Breast epithelium (tissue), 4 donors: Measurements from ENCODE around the gene TMTC1. TPM values are rescaled to one million over a fixed set of nuclear protein-coding genes. Genes with fewer than 3 reads are reported as not detected.

ENCODE experiments used
- DNase-seq, 2 donors: peaks; one replicate each; pipeline ENCODE4 v3.0.0-alpha.2; 2019; ENCODE audit warnings: low spot score in 2 of 2
- H3K27ac ChIP-seq, 2 donors: fragments of 200-600 bp; sonication (generic) in 1 of 2; one replicate each; pipeline ENCODE4 v1.5.1; 2016 to 2019; ENCODE audit warnings: mild to moderate bottlenecking in 1 of 2
- H3K27me3 ChIP-seq, 2 donors: fragments of 200-600 bp; sonication (generic) in 1 of 2; one replicate each; pipeline versions ENCODE4 v1.5.1 to v1.6.0; 2017 to 2019; ENCODE audit warnings: control low read depth in 1 of 2, mild to moderate bottlenecking in 1 of 2
- H3K36me3 ChIP-seq: fragments of 200-600 bp; one replicate; pipeline ENCODE4 v1.5.1; 2019
- H3K4me1 ChIP-seq, 2 donors: fragments of 200-600 bp; sonication (generic); one replicate each; pipeline ENCODE4 v1.5.1; 2016 to 2019; ENCODE audit warnings: control low read depth in 1 of 2
- H3K4me3 ChIP-seq, 3 donors: fragments of 200-600 bp; sonication (generic); 1 replicate in 2 of 3; 2 replicates in 1 of 3; pipeline ENCODE4 v1.5.1; 2016 to 2019; ENCODE audit warnings: mild to moderate bottlenecking in 3 of 3, moderate library complexity in 2 of 3
- H3K9me3 ChIP-seq, 2 donors: fragments of 200-600 bp; sonication (generic) in 1 of 2; one replicate each; pipeline ENCODE4 v1.5.1; 2016 to 2019; ENCODE audit warnings: control low read depth in 1 of 2
- POLR2A ChIP-seq: fragments of 450-650 bp; IDR thresholded peaks from one replicate; pipeline ENCODE4 v1.6.1; 2016; ENCODE audit warnings: antibody characterized with exemption, mild to moderate bottlenecking, moderate library complexity
- POLR2AphosphoS5 ChIP-seq, 3 donors: sonication (generic); formaldehyde crosslinking; IDR thresholded peaks; one replicate each; pipeline ENCODE4 v1.6.1; 2017; ENCODE audit warnings: antibody characterized with exemption in 3 of 3
- intact Hi-C: fragments of 100-400 bp; cut with DNase I; formaldehyde crosslinking; loops from one replicate; pipeline ENCODE4 v1.15.1; 2023; ENCODE audit warnings: low total_unique reads
- total RNA-seq, 3 donors: library from RNA; depleted of rRNA; stranded (reverse); fragments of >200 nt; gene quantifications; one replicate each; pipeline ENCODE4 v1.1.0, GENCODE V29; 2016
- TF ChIP-seq, protein P1 (sequence below), 3 donors: fragments of 450-650 bp; IDR thresholded peaks; one replicate each; pipeline ENCODE4 v1.5.1; 2016 to 2017; ENCODE audit warnings: antibody characterized with exemption in 3 of 3, mild to moderate bottlenecking in 3 of 3, moderate library complexity in 3 of 3

TMTC1 gene
- total RNA-seq, 3 donors from 2014 or later: 49.9 to 87.2 (median 71.8) TPM

DNA sequence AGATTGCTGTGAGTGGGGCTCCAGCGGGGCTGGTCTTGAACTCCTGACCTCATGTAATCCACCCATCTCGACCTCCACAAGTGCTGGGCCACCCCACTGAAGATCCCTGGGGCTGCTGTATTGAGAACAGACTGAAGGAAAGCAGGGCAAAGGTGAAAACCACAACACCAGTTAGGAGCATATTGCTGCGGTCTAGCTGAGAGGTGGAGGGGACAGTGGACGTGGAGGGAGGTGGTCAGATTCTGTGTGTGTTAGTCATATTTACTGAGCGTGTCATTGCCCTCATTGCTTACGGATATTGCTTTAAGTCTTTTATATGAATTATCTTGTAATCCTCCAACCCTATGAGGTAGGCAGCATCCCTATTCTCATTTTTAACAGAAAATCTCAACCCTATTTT lies 217.3 kb downstream of the TMTC1 start:
- Histone ChIP-seq H3K4me3 (no peak overlapping the region), H3K27me3 (no peaks in the 10 kb centered on the region), H3K27ac (peak overlapping the region in 1 of 2 donors; percentile 12), H3K36me3 (no peaks in the 10 kb centered on the region), H3K4me1 (peaks cover 0 to 3% of the 10 kb centered on the region in 2 donors), H3K9me3 (no peaks in the 10 kb centered on the region)
- TF ChIP-seq, protein P1, sequence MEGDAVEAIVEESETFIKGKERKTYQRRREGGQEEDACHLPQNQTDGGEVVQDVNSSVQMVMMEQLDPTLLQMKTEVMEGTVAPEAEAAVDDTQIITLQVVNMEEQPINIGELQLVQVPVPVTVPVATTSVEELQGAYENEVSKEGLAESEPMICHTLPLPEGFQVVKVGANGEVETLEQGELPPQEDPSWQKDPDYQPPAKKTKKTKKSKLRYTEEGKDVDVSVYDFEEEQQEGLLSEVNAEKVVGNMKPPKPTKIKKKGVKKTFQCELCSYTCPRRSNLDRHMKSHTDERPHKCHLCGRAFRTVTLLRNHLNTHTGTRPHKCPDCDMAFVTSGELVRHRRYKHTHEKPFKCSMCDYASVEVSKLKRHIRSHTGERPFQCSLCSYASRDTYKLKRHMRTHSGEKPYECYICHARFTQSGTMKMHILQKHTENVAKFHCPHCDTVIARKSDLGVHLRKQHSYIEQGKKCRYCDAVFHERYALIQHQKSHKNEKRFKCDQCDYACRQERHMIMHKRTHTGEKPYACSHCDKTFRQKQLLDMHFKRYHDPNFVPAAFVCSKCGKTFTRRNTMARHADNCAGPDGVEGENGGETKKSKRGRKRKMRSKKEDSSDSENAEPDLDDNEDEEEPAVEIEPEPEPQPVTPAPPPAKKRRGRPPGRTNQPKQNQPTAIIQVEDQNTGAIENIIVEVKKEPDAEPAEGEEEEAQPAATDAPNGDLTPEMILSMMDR (IDR thresholded peaks at IDR 0.05): no peak
- no peak for TF ChIP-seq POLR2A
- no peak for TF ChIP-seq POLR2AphosphoS5 (IDR thresholded peaks at IDR 0.05)
- intact Hi-C loops: no loop called here
- DNase-seq: no peak

DNA sequence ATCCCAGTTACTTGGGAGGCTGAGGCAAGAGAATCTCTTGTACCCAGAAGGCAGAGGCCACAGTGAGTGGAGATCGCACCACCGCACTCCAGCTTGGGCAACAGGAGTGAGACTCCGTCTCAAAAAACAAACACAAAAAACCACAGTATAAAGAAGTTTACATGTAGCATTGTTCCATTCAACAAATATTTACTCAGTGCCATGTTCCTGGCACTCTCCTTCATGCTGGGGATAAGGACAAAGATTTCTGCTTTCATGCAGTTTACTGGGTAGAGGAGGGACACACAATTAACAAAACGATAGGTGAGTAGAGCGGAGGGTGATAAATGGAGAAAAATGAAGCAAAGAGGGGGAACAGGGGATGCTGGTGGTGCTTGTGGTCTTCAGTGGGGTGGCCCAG lies 218.0 kb downstream of the TMTC1 start:
- TF ChIP-seq, protein P1 (IDR thresholded peaks at IDR 0.05): no peak
- TF ChIP-seq POLR2AphosphoS5 (IDR thresholded peaks at IDR 0.05) (no peak), POLR2A (no peak)

DNA sequence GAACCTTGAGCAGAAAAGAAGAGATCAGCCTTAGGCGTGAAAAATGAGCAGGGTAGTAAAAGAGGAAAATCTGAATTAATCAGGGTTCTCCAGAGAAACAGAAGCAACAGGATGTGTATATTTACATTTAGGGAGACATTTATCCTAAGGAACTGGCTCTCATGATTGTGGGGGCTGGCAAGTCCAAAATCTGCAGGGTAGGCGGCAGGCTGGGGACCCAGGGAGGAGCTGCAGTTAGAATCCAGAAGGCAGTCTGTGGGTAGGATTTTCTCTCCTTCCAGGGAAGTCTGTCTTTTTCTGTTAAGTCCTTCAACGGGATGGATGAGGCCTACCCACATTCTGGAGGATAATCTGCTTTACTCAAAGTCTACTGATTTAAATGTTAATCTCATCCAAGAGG lies 218.8 kb downstream of the TMTC1 start:
- H3K4me1 ChIP-seq: peaks cover 0 to 3% of the 10 kb centered on the region in 2 donors

More for the DNA sequence above, 218.0 kb downstream of the TMTC1 start:
- peak overlapping the region in 1 of 2 donors; percentile 12 for H3K27ac ChIP-seq
- intact Hi-C loops: no loop called here
- no peaks in the 10 kb centered on the region for H3K27me3 ChIP-seq
- no peak for DNase-seq
- no peaks in the 10 kb centered on the region for H3K9me3 ChIP-seq
- no peaks in the 10 kb centered on the region for H3K36me3 ChIP-seq
- H3K4me3 ChIP-seq: no peak overlapping the region
- H3K4me1 ChIP-seq: peaks cover 0 to 3% of the 10 kb centered on the region in 2 donors

DNA sequence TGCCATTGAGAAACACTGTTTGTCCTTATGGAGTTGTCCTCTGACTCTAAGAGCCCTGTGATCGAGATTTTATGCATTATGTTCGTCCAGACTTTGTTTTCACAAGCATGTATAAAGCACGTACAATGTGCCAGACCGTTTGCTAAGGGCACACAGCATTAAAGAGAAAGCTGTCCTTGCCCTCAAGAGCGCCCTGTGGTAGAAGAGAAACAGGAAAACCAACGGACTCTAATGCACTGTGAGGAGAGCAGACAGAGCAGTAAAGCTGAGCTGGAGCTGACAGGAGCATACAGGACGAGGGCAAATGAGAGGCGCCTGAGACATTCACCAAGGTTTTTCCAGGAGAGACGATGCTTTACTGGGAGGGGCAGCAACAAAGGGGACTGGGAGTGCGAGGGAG lies 220.1 kb downstream of the TMTC1 start:
- DNase-seq: no peak
- H3K27me3 ChIP-seq: no peaks in the 10 kb centered on the region
- no peaks in the 10 kb centered on the region for H3K9me3 ChIP-seq
- intact Hi-C loops: no loop called here
- peak overlapping the region in 1 of 2 donors; percentile 86 for H3K27ac ChIP-seq
- TF ChIP-seq, protein P1 (IDR thresholded peaks at IDR 0.05): no peak
- TF ChIP-seq POLR2A (no peak), POLR2AphosphoS5 (IDR thresholded peaks at IDR 0.05) (no peak)
- no peaks in the 10 kb centered on the region for H3K36me3 ChIP-seq
- H3K4me3 ChIP-seq: no peak overlapping the region
- H3K4me1 ChIP-seq: peaks cover 0 to 3% of the 10 kb centered on the region in 2 donors

More for the DNA sequence above, 218.8 kb downstream of the TMTC1 start:
- Histone ChIP-seq H3K36me3 (no peaks in the 10 kb centered on the region), H3K9me3 (no peaks in the 10 kb centered on the region), H3K4me3 (no peak overlapping the region), H3K27ac (peak overlapping the region in 1 of 2 donors; percentile 7), H3K27me3 (no peaks in the 10 kb centered on the region)
- TF ChIP-seq POLR2A (no peak), POLR2AphosphoS5 (IDR thresholded peaks at IDR 0.05) (no peak)
- TF ChIP-seq, protein P1 (IDR thresholded peaks at IDR 0.05): no peak
- DNase-seq: no peak
- intact Hi-C loops: no loop called here

DNA sequence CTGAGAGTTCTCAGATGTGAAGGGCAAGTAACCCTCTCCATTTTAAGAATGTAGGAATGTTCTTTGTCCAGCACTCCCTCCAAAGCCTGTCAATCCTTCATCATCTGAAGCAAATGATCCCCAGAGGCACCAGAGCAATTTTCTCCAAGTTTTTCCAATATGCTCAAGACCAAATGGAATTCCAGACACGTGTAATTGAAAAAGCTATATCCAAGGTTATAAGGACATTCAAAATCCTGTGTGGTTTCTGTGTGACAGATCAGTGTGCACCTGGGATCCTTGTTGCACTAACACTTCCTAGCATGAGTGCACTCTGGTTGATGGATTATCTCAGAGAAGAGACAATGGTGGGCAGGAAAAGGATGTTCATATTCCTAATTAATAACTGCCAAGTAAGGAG lies 220.7 kb downstream of the TMTC1 start:
- DNase-seq: no peak
- no peaks in the 10 kb centered on the region for H3K27me3 ChIP-seq
- TF ChIP-seq POLR2AphosphoS5 (IDR thresholded peaks at IDR 0.05) (no peak), POLR2A (no peak)
- TF ChIP-seq, protein P1 (IDR thresholded peaks at IDR 0.05): no peak
- peaks cover 0 to 3% of the 10 kb centered on the region in 2 donors for H3K4me1 ChIP-seq
- H3K27ac ChIP-seq: peak overlapping the region; percentile 5 to 86
- intact Hi-C loops: no loop called here
- no peaks in the 10 kb centered on the region for H3K36me3 ChIP-seq
- no peaks in the 10 kb centered on the region for H3K9me3 ChIP-seq
- H3K4me3 ChIP-seq: no peak overlapping the region
